Astrocyte (in vitro differentiated cells and primary cell): ENCODE data around the gene FBN1. TPM values are rescaled to one million over a fixed set of nuclear protein-coding genes. Genes with fewer than 3 reads are reported as not detected.

Experiments
- DNase-seq: peaks from one replicate; pipeline ENCODE4 v3.0.0-alpha.2; 2010; ENCODE audit warnings: low read depth
- FAIRE-seq: peaks from 2 replicates; lab custom pipeline; 2011; peaks lifted over from hg19 to GRCh38; lab: Jason Lieb, UNC
- H2AFZ ChIP-seq: 2 replicates; pipeline ENCODE4 v1.6.0; 2012; ENCODE audit warnings: low read depth, low read length, inconsistent platforms
- H3K27ac ChIP-seq: 2 replicates; pipeline ENCODE4 v1.5.1; 2011; ENCODE audit warnings: low read depth, low read length, inconsistent platforms
- H3K27me3 ChIP-seq: 2 replicates; pipeline ENCODE4 v1.6.0; 2011; ENCODE audit warnings: low read length, inconsistent platforms; ENCODE audit not compliant: insufficient read depth
- H3K36me3 ChIP-seq: 2 replicates; pipeline ENCODE4 v1.5.1; 2011; ENCODE audit warnings: low read length, inconsistent platforms; ENCODE audit not compliant: insufficient read depth
- H3K4me1 ChIP-seq: 2 replicates; pipeline ENCODE4 v1.5.1; 2011; ENCODE audit warnings: low read length, inconsistent platforms; ENCODE audit not compliant: insufficient read depth
- H3K4me2 ChIP-seq: 2 replicates; pipeline ENCODE4 v1.6.0; 2012; ENCODE audit warnings: low read length, inconsistent platforms
- H3K4me3 ChIP-seq: 2 replicates; pipeline ENCODE4 v1.5.1; 2011; ENCODE audit warnings: low read depth, mild to moderate bottlenecking, low read length, inconsistent platforms; ENCODE audit not compliant: insufficient read depth
- H3K79me2 ChIP-seq: 2 replicates; pipeline ENCODE4 v1.6.0; 2012; ENCODE audit warnings: mild to moderate bottlenecking, low read length, inconsistent platforms; ENCODE audit not compliant: insufficient read depth
- H3K9ac ChIP-seq: 2 replicates; pipeline ENCODE4 v1.6.0; 2012; ENCODE audit warnings: mild to moderate bottlenecking, low read length, inconsistent platforms
- H3K9me3 ChIP-seq: 2 replicates; pipeline ENCODE4 v1.5.1; 2012; ENCODE audit warnings: low read depth, mild to moderate bottlenecking, low read length, inconsistent platforms; ENCODE audit not compliant: insufficient read depth
- H4K20me1 ChIP-seq: 2 replicates; pipeline ENCODE4 v1.6.0; 2012; ENCODE audit warnings: low read length, inconsistent platforms; ENCODE audit not compliant: insufficient read depth
- H3K27ac Mint-ChIP-seq: one replicate; pipeline ENCODE4 v1.8.0; 2021; ENCODE audit warnings: mild to moderate bottlenecking, mixed read lengths; ENCODE audit not compliant: unreplicated experiment
- H3K27me3 Mint-ChIP-seq: one replicate; pipeline ENCODE4 v1.8.0; 2021; ENCODE audit warnings: low read depth, mixed read lengths; ENCODE audit not compliant: unreplicated experiment
- H3K36me3 Mint-ChIP-seq: one replicate; pipeline ENCODE4 v1.8.0; 2021; ENCODE audit warnings: low read depth, mixed read lengths; ENCODE audit not compliant: unreplicated experiment
- H3K4me1 Mint-ChIP-seq: one replicate; pipeline ENCODE4 v1.8.0; 2021; ENCODE audit warnings: low read depth, mixed read lengths; ENCODE audit not compliant: unreplicated experiment
- H3K4me3 Mint-ChIP-seq: one replicate; pipeline ENCODE4 v1.8.0; 2021; ENCODE audit warnings: mild to moderate bottlenecking, moderate library complexity, mixed read lengths; ENCODE audit not compliant: unreplicated experiment
- H3K9me3 Mint-ChIP-seq: one replicate; pipeline ENCODE4 v1.8.0; 2021; ENCODE audit warnings: mild to moderate bottlenecking, mixed read lengths; ENCODE audit not compliant: unreplicated experiment
- CTCF ChIP-seq: IDR thresholded peaks from 2 replicates; pipeline ENCODE4 v1.5.1; 2011; ENCODE audit warnings: low read depth, mild to moderate bottlenecking, inconsistent platforms, low read length, moderate library complexity; ENCODE audit not compliant: insufficient read depth
- EZH2 ChIP-seq: IDR thresholded peaks from 2 replicates; pipeline ENCODE4 v1.6.1; 2012; ENCODE audit warnings: mild to moderate bottlenecking, low read length, inconsistent platforms; ENCODE audit not compliant: insufficient read depth
- total RNA-seq: library from RNA; stranded (reverse); gene quantifications from 2 replicates; pipeline ENCODE4 v1.2.1, GENCODE V29; 2021

The FBN1 gene
- total RNA-seq, 1 donor from 2014 or later = 210 TPM

GRCh38 chr15:48541341-48542278 lies 103.9 kb downstream of the FBN1 start:
- no peaks in the 10 kb centered on the region for H3K27me3 Mint-ChIP-seq
- H3K27me3 ChIP-seq = no peaks in the 10 kb centered on the region
- peaks cover 13% of the 10 kb centered on the region for H3K4me1 ChIP-seq
- DNase-seq = peak; percentile 82
- TF ChIP-seq EZH2 = no peak
- peaks cover 97% of the 10 kb centered on the region for H3K79me2 ChIP-seq
- peaks cover 7% of the 10 kb centered on the region for H3K36me3 Mint-ChIP-seq
- H3K4me3 ChIP-seq = peak overlapping the region; percentile 3
- no peak overlapping the region for H2AFZ ChIP-seq
- peak overlapping the region; percentile 42 for H3K27ac Mint-ChIP-seq
- no peak overlapping the region for H3K4me3 Mint-ChIP-seq
- H3K9me3 Mint-ChIP-seq = no peaks in the 10 kb centered on the region
- H3K9me3 ChIP-seq = no peaks in the 10 kb centered on the region
- peak overlapping the region; percentile 67 for H3K4me2 ChIP-seq
- peak; percentile 86 for FAIRE-seq
- peaks cover 20% of the 10 kb centered on the region for H3K4me1 Mint-ChIP-seq
- H3K27ac ChIP-seq = peak overlapping the region; percentile 67
- peak overlapping the region; percentile 50 for H3K9ac ChIP-seq
- peaks cover 20% of the 10 kb centered on the region for H3K36me3 ChIP-seq
- peaks cover 21% of the 10 kb centered on the region for H4K20me1 ChIP-seq

GRCh38 chr15:48540756-48541155 lies 104.8 kb downstream of the FBN1 start:
- H3K4me3 ChIP-seq = no peak overlapping the region
- H3K4me1 ChIP-seq = peaks cover 13% of the 10 kb centered on the region
- H3K27me3 Mint-ChIP-seq = no peaks in the 10 kb centered on the region
- TF ChIP-seq CTCF (no peak), EZH2 (no peak)
- H3K36me3 Mint-ChIP-seq = peaks cover 14% of the 10 kb centered on the region
- peaks cover 18% of the 10 kb centered on the region for H4K20me1 ChIP-seq
- no peak overlapping the region for H3K9ac ChIP-seq
- no peak overlapping the region for H2AFZ ChIP-seq
- peaks cover 29% of the 10 kb centered on the region for H3K36me3 ChIP-seq
- FAIRE-seq = no peak
- H3K27ac ChIP-seq = no peak overlapping the region
- H3K9me3 ChIP-seq = no peaks in the 10 kb centered on the region
- no peak for DNase-seq
- no peaks in the 10 kb centered on the region for H3K27me3 ChIP-seq
- H3K9me3 Mint-ChIP-seq = no peaks in the 10 kb centered on the region
- peak overlapping the region; percentile 69 for H3K27ac Mint-ChIP-seq
- peaks cover 97% of the 10 kb centered on the region for H3K79me2 ChIP-seq
- no peak overlapping the region for H3K4me2 ChIP-seq
- H3K4me3 Mint-ChIP-seq = no peak overlapping the region
- peaks cover 20% of the 10 kb centered on the region for H3K4me1 Mint-ChIP-seq

GRCh38 chr15:48538941-48539340 lies 106.6 kb downstream of the FBN1 start:
- H4K20me1 ChIP-seq = peaks cover 27% of the 10 kb centered on the region
- Mint-ChIP-seq H3K27ac (no peak overlapping the region), H3K9me3 (no peaks in the 10 kb centered on the region), H3K4me1 (peaks cover 19% of the 10 kb centered on the region), H3K4me3 (no peak overlapping the region), H3K36me3 (peaks cover 25% of the 10 kb centered on the region), H3K27me3 (no peaks in the 10 kb centered on the region)
- no peak overlapping the region for H3K27ac ChIP-seq
- H3K9ac ChIP-seq = no peak overlapping the region
- DNase-seq = no peak
- no peaks in the 10 kb centered on the region for H3K27me3 ChIP-seq
- H3K36me3 ChIP-seq = peaks cover 42% of the 10 kb centered on the region
- no peaks in the 10 kb centered on the region for H3K9me3 ChIP-seq
- H2AFZ ChIP-seq = no peak overlapping the region
- no peak overlapping the region for H3K4me2 ChIP-seq
- no peak overlapping the region for H3K4me3 ChIP-seq
- peaks cover 91% of the 10 kb centered on the region for H3K79me2 ChIP-seq
- TF ChIP-seq EZH2 (no peak), CTCF (no peak)
- peaks cover 13% of the 10 kb centered on the region for H3K4me1 ChIP-seq
- no peak for FAIRE-seq
